Activated naive CD4-positive, alpha-beta T cell treated with anti-CD3 and anti-CD28 coated beads for 36 hours (primary cell): ENCODE results near the gene FUT4. TPM values are rescaled to one million over a fixed set of nuclear protein-coding genes. Genes with fewer than 3 reads are reported as not detected.
"Not testable (repeated sequence)": the region's sequence is repeated elsewhere in the genome, so short reads cannot be mapped to it uniquely, and the experiment has no call there.

ENCODE experiments used
- CTCF ChIA-PET: fragments of 350-600 bp; sonication (Branson Sonifier 250); formaldehyde crosslinking; loops from one replicate; lab custom pipeline; 2021; ENCODE audit warnings: antibody characterized with exemption; lab: Charles Lee
- DNase-seq: peaks from one replicate; pipeline ENCODE4 v3.0.0-alpha.2; 2020
- H3K27ac Mint-ChIP-seq: one replicate; pipeline ENCODE4 v1.8.0; 2021; ENCODE audit warnings: mild to moderate bottlenecking, mixed read lengths
- H3K27me3 Mint-ChIP-seq: one replicate; pipeline ENCODE4 v1.8.0; 2021; ENCODE audit warnings: low read depth, mixed read lengths
- H3K36me3 Mint-ChIP-seq: one replicate; pipeline ENCODE4 v1.8.0; 2021; ENCODE audit warnings: low read depth, mixed read lengths
- H3K4me1 Mint-ChIP-seq: one replicate; pipeline ENCODE4 v1.8.0; 2021; ENCODE audit warnings: low read depth, mixed read lengths
- H3K4me3 Mint-ChIP-seq: one replicate; pipeline ENCODE4 v1.8.0; 2021; ENCODE audit warnings: mild to moderate bottlenecking, moderate library complexity, mixed read lengths
- H3K9me3 Mint-ChIP-seq: one replicate; pipeline ENCODE4 v1.8.0; 2021; ENCODE audit warnings: mixed read lengths
- intact Hi-C: fragments of 100-400 bp; cut with micrococcal nuclease; formaldehyde crosslinking; loops from one replicate; pipeline ENCODE4 v1.15.1; 2023
- total RNA-seq, 2 experiments: library from RNA; stranded (reverse); gene quantifications; one replicate each; pipeline ENCODE4 v1.2.3, GENCODE V29; 2021

FUT4 gene
- total RNA-seq, 2 experiments from 2014 or later = 2.8 to 2.9 TPM

DNA sequence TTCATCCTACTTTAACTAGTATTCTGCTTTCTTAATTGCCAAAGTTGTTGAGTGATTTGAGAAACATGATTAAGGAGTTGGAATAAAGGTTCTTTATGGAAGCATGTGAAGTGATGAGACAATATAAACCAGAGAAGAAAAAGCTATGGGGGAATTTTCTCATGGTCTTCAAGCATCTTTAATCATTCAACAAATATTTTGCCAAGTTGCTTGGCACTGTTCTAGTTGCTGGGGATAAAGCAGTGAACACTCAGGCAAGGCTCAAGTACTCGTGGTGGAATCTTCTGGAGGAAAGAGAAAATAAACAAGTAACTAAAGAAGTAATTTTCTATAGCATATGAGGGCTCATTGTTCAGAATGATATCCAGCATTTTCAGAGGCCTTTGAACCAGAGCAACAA, 14.3 kb downstream of the FUT4 start:
- Mint-ChIP-seq H3K27me3 (no peaks in the 10 kb centered on the region), H3K4me1 (no peaks in the 10 kb centered on the region), H3K36me3 (no peaks in the 10 kb centered on the region), H3K9me3 (no peaks in the 10 kb centered on the region), H3K4me3 (no peak overlapping the region), H3K27ac (no peak overlapping the region)
- no peak for DNase-seq
- CTCF ChIA-PET = no interaction called here
- intact Hi-C loops = no loop called here

DNA sequence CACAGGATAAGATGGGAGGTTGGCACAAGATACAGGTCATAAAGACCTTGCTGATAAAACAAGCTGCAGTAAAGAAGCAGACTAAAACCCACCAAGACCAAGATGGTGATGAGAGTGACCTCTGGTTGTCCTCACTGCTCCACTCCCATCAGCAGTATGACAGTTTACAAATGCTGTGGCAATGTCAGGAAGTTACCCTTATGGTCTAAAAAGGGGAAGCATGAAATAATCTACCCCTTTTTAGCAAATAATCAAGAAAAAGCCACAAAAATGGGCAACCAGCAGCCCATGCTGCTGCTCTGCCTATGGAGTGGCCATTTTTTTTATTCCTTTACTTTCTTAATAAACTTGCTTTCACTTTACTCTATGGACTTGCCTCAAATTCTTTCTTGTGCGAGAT, 14.7 kb downstream of the FUT4 start:
- no peak overlapping the region for H3K4me3 Mint-ChIP-seq
- H3K4me1 Mint-ChIP-seq = no peaks in the 10 kb centered on the region
- H3K36me3 Mint-ChIP-seq = no peaks in the 10 kb centered on the region
- no peak for DNase-seq
- H3K27ac Mint-ChIP-seq = no peak overlapping the region
- H3K9me3 Mint-ChIP-seq = no peaks in the 10 kb centered on the region
- CTCF ChIA-PET = no interaction called here
- intact Hi-C loops = no loop called here
- no peaks in the 10 kb centered on the region for H3K27me3 Mint-ChIP-seq

DNA sequence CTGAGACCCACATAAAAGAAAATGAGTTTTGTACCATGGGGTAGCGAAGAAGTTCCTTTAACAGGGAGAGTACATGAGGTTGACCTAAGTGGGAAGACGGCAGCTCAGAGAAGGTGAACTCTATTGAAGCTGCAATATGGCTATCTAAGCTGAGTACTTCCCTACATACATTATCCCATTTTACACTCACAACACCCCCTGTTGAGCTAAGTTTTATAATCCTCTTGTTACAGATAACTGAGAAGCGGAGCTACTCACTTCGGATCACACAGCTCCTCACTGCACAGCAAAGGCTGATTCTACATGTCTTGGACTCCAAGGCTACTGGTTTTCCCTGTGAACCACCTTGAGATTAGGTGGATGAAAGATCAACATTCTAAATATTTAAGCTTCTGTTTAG, 15.2 kb downstream of the FUT4 start:
- Mint-ChIP-seq H3K4me3 (no peak overlapping the region), H3K36me3 (no peaks in the 10 kb centered on the region), H3K27ac (no peak overlapping the region), H3K4me1 (no peaks in the 10 kb centered on the region), H3K27me3 (no peaks in the 10 kb centered on the region), H3K9me3 (no peaks in the 10 kb centered on the region)
- intact Hi-C loops = no loop called here
- DNase-seq = no peak
- CTCF ChIA-PET = no interaction called here

DNA sequence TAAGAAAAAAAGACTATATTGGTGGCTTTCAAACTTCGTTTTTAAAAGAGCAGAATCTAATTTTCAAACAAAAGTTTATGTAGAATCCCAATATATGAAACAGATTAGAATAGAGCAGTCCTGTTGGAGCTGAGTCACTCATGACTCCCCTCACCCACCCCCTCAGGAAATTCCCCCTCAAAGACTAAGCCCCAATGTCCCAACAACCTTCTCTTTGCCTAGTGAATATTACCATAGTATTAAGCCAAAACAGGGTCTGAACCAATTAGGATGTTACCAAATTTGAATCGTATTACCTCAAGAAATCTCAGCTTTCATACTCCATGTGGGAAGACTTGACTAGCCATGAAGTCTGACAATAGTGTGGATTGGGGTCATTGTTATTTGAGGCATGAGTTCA, 15.6 kb downstream of the FUT4 start:
- Mint-ChIP-seq H3K4me1 (no peaks in the 10 kb centered on the region), H3K27me3 (no peaks in the 10 kb centered on the region), H3K36me3 (no peaks in the 10 kb centered on the region), H3K4me3 (no peak overlapping the region), H3K27ac (no peak overlapping the region), H3K9me3 (no peaks in the 10 kb centered on the region)
- CTCF ChIA-PET = no interaction called here
- intact Hi-C loops = no loop called here
- DNase-seq = no peak

GRCh38 chr11:94560834-94561233, 17.1 kb downstream of the FUT4 start:
- Mint-ChIP-seq H3K27ac (no peak overlapping the region), H3K4me1 (no peaks in the 10 kb centered on the region), H3K9me3 (no peaks in the 10 kb centered on the region), H3K27me3 (no peaks in the 10 kb centered on the region), H3K36me3 (no peaks in the 10 kb centered on the region), H3K4me3 (no peak overlapping the region)
- CTCF ChIA-PET = no interaction called here
- DNase-seq = no peak
- intact Hi-C loops = no loop called here

DNA sequence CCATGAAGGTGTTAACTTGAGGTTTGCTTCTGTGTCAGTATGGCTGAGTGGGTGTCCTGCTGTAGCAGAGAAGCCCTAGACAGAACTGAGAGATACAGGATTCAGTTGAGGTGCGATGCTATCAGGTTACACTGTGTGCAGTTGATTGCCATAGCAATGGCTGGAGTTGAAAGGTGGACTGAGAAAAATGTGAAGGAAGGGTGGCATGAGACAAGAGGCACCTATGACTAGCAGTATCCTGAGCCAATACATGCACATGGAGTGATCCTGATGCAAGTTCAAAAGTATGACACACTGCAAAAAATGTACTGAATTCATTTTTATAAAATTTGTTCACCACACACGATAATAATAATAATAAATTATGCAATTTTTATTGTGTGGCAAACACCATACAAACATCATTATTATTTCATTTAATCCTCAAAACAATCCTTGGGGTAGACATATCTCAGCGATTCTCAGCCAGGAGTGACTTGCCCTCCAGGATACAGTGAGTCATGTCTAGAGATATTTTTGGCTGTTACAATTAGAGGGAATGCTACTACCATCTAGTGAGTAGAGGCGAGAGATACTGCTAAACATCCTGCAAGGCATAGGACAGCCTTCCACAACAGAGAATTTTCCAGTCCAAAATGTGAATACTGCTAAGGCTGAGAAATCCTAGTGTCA, 19.6 kb downstream of the FUT4 start:
- CTCF ChIA-PET = no interaction called here
- Mint-ChIP-seq H3K4me3 (no peak overlapping the region), H3K4me1 (no peaks in the 10 kb centered on the region), H3K36me3 (no peaks in the 10 kb centered on the region), H3K27me3 (no peaks in the 10 kb centered on the region), H3K9me3 (no peaks in the 10 kb centered on the region), H3K27ac (no peak overlapping the region)
- DNase-seq = no peak
- intact Hi-C loops = no loop called here

DNA sequence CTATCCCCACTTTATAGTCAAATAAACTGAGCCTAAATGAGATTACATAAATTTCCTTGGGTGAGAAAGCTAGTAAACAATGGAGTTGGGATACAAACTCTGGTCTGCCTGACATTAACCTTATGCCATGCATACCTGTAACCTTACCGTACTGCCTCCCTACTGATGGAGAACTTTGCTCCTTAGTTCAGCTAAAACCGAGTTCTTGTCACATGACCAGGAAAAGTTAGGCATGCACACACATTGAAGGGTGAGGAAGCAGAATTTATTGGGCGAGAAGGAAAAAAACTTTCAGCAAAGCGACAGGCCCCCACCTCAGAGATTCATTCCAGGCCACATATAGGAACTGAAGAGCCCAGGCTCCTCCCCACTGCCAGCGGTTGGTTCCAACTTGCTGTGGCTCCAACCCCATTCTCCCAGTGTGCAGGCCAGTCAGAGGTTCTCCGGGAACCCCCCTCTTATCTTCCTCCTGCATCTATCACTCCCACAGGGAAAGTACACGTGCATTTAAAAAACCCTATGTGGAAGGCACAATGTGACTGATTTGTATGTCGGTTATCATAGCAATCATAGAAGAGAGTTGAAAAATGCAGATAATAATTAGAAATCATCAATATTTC, 20.2 kb downstream of the FUT4 start:
- no peak for DNase-seq
- Mint-ChIP-seq H3K9me3 (no peaks in the 10 kb centered on the region), H3K4me1 (no peaks in the 10 kb centered on the region), H3K27ac (no peak overlapping the region), H3K4me3 (no peak overlapping the region), H3K27me3 (no peaks in the 10 kb centered on the region), H3K36me3 (no peaks in the 10 kb centered on the region)
- intact Hi-C loops = no loop called here
- CTCF ChIA-PET = no interaction called here

GRCh38 chr11:94567181-94567670, 23.5 kb downstream of the FUT4 start, which contains the start of gene PIWIL4:
Gene PIWIL4, plus strand, starts transcription at chr11:94567368. Its CDS starts 151 bp downstream, at chr11:94567519.
- H3K27ac Mint-ChIP-seq = no peak within 1 kb of the TSS
- no peaks in the 10 kb centered on the region for H3K36me3 Mint-ChIP-seq
- no peak within 1 kb of the TSS for H3K4me3 Mint-ChIP-seq
- H3K4me1 Mint-ChIP-seq = no peaks in the 10 kb centered on the region
- no peaks in the 10 kb centered on the region for H3K27me3 Mint-ChIP-seq
- no peak for DNase-seq
- intact Hi-C loops = no loop called here
- CTCF ChIA-PET = no interaction called here
- H3K9me3 Mint-ChIP-seq = no peaks in the 10 kb centered on the region

DNA sequence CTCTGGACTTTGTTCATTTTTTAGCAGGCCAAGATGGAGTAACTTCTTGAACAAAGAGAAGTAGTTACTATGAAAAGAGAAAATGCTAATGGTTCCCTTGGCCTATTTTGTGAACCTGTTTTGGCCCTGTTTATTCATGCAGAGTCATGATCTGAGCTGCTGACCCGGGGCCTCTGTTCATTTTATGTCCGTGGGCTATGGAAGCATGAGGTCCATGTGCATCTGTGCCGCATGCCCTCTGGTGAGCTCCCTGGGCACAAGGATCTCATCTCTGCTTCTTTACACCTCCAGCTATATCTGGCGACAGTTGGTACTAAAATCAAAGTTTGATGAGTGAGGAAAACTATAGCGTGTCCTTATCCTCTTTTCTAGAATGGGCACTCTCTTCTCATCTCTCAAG, 24.5 kb downstream of the FUT4 start:
- Mint-ChIP-seq H3K36me3 (no peaks in the 10 kb centered on the region), H3K27ac (no peak overlapping the region), H3K9me3 (no peaks in the 10 kb centered on the region), H3K4me1 (no peaks in the 10 kb centered on the region), H3K4me3 (no peak overlapping the region), H3K27me3 (no peaks in the 10 kb centered on the region)
- no peak for DNase-seq
- CTCF ChIA-PET = no interaction called here
- intact Hi-C loops = no loop called here

DNA sequence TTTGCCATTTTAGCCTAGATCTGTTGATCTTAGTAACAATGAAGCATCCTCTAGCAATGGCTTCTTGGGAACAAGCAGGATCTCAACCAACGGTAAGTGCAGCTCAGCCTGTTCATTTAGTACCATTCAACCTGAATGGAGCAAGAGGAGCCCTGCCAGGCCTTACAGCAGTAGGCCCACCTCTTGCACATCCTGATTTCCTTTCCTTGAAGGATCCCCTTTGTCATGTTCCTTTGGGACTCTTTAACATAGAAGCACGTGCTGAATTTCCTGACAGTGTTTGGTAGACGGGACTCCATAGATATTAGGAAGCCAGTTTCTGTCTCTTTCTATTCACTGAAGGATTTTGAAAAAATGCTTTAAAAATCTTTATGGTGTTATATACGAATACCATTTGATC, 25.0 kb downstream of the FUT4 start:
- H3K4me1 Mint-ChIP-seq = no peaks in the 10 kb centered on the region
- H3K27ac Mint-ChIP-seq = no peak overlapping the region
- CTCF ChIA-PET = no interaction called here
- H3K27me3 Mint-ChIP-seq = no peaks in the 10 kb centered on the region
- intact Hi-C loops = no loop called here
- no peak for DNase-seq
- no peaks in the 10 kb centered on the region for H3K9me3 Mint-ChIP-seq
- H3K4me3 Mint-ChIP-seq = no peak overlapping the region
- no peaks in the 10 kb centered on the region for H3K36me3 Mint-ChIP-seq

- H3K27ac Mint-ChIP-seq, H3K4me3 Mint-ChIP-seq, intact Hi-C loops, H3K27me3 Mint-ChIP-seq, H3K4me1 Mint-ChIP-seq, H3K36me3 Mint-ChIP-seq, CTCF ChIA-PET, DNase-seq, H3K9me3 Mint-ChIP-seq: not testable (repeated sequence)
Observed at GRCh38 chr11:94572975-94573374, 29.3 kb downstream of the FUT4 start.

DNA sequence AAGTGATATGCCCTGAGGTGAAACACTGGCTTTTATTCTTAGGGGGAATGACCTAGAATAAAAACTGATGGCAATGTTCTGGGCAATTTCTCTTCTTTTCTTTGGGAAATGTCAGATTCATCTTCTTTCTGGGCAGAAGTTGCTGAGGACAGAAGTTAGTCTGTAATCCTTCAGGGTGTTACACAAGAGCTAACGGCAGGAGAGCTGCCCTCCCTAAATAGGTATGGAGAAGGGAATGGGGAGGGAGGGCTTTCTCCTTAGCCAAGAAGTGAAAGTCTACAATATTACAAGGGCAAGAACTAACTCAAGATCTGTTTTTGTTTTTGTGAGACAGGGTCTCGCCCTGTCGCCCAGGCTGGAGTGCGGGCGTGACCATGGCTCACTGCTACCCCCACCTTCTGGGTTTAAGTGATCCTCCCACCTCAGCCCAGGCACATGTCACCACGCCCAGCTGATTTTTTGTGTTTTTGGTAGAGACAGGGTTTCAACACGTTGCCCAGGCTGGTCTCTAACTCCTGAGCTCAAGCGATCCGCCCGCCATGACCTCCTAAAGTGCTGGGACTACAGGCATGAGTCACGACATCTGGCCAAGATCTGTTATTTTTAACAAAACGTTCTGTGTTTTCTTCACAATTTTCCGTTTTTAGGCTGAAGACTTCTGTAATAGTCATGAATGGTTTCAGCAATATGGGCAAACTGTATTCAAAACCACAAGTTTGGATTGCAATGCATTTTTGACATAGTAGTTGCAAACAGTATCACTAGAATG, 30.7 kb downstream of the FUT4 start:
- Mint-ChIP-seq H3K4me3 (no peak overlapping the region), H3K27me3 (no peaks in the 10 kb centered on the region), H3K36me3 (no peaks in the 10 kb centered on the region), H3K9me3 (no peaks in the 10 kb centered on the region), H3K27ac (no peak overlapping the region), H3K4me1 (no peaks in the 10 kb centered on the region)
- intact Hi-C loops = no loop called here
- CTCF ChIA-PET = no interaction called here
- no peak for DNase-seq
